GM18870 (cell line): ENCODE measurements around the gene TRPM8.

Experiments
- ATAC-seq: cut with Tn5 transposase; IDR thresholded peaks from one replicate; pipeline ENCODE4 v1.9.1; 2021; ENCODE audit warnings: moderate library complexity; ENCODE audit not compliant: unreplicated experiment

TRPM8 gene

GRCh38 chr2:233996461-233996860 is 79.3 kb downstream of the TRPM8 start:
- ATAC-seq, result no peak

- ATAC-seq, result no peak
Measured at GRCh38 chr2:233997707-233998106, 80.5 kb downstream of the TRPM8 start.

- ATAC-seq, result no peak
Measured at GRCh38 chr2:233999182-233999581, 82.0 kb downstream of the TRPM8 start.

GRCh38 chr2:234001380-234002160 is 84.4 kb downstream of the TRPM8 start:
- ATAC-seq, result no peak

DNA sequence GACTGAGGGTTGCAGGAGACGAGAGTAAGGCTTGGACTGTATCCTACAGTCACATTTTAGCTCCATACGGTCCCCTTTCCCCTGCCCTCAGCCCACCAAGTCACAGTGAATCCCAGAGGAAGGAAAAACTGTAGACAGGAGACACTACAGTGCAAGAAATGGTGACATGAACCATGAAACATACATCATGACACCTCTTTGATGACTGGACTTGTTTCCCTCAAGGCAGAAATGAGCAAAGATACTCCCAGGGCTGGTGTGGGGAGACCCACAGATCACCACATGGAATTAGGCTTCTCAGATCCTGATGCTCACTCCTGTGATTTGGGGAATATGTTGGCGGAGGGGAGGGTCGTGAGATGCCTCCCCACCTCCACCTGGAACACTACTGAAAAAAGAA is 85.1 kb downstream of the TRPM8 start:
- no peak for ATAC-seq

GRCh38 chr2:234003972-234004617 is 86.9 kb downstream of the TRPM8 start:
- no peak for ATAC-seq

GRCh38 chr2:234005126-234005525 is 88.0 kb downstream of the TRPM8 start:
- no peak for ATAC-seq

- ATAC-seq, result no peak
Measured at GRCh38 chr2:234006501-234006900, 89.3 kb downstream of the TRPM8 start.

DNA sequence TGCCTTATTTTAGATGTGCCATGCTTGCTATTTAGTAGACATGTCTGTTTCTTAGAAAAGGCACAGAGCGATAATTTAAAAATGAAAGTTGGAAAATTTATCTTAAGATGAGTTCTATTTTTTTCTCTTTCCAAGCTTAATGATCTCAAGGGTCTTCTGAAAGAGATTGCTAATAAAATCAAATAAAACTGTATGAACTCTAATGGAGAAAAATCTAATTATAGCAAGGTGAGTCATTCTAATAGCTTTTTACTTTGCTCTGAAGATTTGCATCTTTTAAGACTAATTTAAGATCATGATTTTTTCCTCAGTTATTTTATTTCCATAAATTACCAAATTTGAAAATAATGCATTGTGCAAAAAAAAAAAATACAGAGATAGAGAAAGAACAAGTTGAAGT is 97.3 kb downstream of the TRPM8 start:
- ATAC-seq, result no peak

DNA sequence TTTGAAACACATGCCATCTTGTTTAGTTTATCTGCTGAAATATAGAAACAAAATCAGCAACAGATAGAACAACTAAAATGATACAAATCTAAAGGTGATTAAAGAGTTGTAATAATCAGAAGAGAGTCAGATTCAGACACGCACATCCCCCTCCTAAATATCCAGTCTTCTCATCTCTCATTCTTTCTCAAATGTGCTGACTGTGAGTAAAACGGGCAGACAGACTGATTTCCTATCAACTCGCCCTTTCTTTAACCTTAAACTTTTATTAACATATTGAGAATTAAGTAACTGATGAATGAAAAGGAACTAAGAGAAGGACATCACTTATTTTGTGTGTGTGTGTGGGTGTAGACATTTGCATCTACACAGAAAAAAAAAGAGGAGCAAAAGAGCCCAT is 98.7 kb downstream of the TRPM8 start:
- ATAC-seq, result no peak

- no peak for ATAC-seq
Measured at GRCh38 chr2:234019896-234020295, 102.7 kb downstream of the TRPM8 start.

GRCh38 chr2:234020332-234020731 is 103.2 kb downstream of the TRPM8 start:
- ATAC-seq, result no peak

DNA sequence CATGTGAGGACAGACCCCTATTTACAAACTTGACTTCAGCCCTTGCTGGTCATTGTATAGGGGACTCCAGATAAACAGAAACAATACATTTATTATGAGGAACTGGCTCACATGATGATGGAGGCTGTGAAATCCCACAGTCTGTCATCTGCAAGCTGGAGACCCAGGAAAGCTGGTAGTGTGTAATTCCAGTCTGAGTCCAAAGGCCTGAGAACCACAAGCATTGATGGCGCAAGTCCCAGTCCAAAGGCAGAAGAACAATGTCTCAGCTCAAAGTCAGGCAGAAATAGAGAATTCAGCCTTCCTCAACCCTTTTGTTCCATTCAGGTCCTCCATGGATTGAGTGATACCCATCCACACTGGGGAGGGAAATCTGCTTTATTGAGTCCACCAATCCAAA is 105.3 kb downstream of the TRPM8 start:
- no peak for ATAC-seq

- no peak for ATAC-seq
Measured at GRCh38 chr2:234024304-234024703, 107.1 kb downstream of the TRPM8 start.

DNA sequence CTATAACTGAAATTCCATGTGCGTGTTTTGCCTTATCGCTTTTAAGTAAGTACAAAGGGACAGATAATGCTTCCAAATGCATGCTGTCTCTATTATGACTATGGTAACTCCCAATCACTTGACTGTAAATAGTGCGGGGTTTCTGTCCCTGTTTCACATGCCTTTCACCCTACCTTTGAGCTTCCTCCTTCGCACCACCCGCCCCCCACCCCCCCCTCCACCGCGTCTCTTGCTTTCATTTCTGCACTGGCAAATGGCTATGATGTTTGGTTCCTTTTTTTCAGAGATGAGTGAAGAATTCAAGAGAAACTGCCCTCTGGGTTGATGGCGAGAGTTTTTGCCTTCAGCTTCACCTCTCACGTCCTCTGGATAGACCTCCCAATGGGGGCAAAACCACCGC is 108.3 kb downstream of the TRPM8 start:
- no peak for ATAC-seq

- ATAC-seq, result no peak
Measured at GRCh38 chr2:234025891-234026401, 108.8 kb downstream of the TRPM8 start.

GRCh38 chr2:234026693-234027254 is 109.6 kb downstream of the TRPM8 start:
- no peak for ATAC-seq

DNA sequence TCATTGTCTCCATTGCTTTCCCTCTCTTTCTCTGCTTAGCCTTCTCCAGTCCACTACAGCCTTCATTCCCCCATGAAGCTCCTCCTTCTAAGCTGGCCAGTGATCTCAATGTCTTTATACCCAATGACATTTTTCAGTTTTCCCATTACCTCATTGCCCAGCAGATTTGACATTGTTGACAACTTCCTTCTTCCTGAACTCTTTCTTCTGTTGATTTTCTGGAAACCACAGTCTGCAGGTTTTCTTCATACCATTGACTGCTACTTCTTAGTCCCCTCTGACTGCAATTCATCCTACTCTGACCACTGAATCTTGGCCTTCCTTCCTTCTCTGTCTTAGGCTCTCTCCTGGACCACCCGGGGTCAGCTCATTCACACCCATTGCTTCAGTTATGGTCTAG is 110.5 kb downstream of the TRPM8 start:
- no peak for ATAC-seq

- ATAC-seq, result no peak
Measured at GRCh38 chr2:234029150-234029733, 112.1 kb downstream of the TRPM8 start.

- no peak for ATAC-seq
Measured at GRCh38 chr2:234031207-234031606, 114.0 kb downstream of the TRPM8 start.

- ATAC-seq, result no peak
Measured at GRCh38 chr2:234032279-234032856, 115.2 kb downstream of the TRPM8 start.
